H1 (cell line): ENCODE data around the gene GPC6. TPM values are rescaled to one million over a fixed set of nuclear protein-coding genes. Genes with fewer than 3 reads are reported as not detected.

Experiments
- CTCF ChIA-PET: fragments of 300-600 bp; sonication (Branson Sonifier 250); formaldehyde crosslinking; loops from one replicate; lab custom pipeline; 2021; ENCODE audit not compliant: partially characterized antibody; lab: Charles Lee
- POLR2A ChIA-PET: fragments of 300-600 bp; sonication (Branson Sonifier 250); formaldehyde crosslinking; loops from one replicate; lab custom pipeline; 2021; ENCODE audit warnings: inconsistent platforms; ENCODE audit not compliant: partially characterized antibody; lab: Charles Lee
- DNase-seq, 2 experiments: peaks; one replicate each; pipeline versions ENCODE4 v3.0.0 to v3.0.0-alpha.2; 2010 to 2022; ENCODE audit warnings: low spot score in 2 of 2, low read depth in 1 of 2, mixed read lengths in 1 of 2
- FAIRE-seq: peaks from 2 replicates; lab custom pipeline; 2011; peaks lifted over from hg19 to GRCh38; lab: Jason Lieb, UNC
- H2AFZ ChIP-seq: 2 replicates; pipeline ENCODE4 v1.8.1; 2012; ENCODE audit warnings: low read length, inconsistent platforms
- H2AK5ac ChIP-seq: 2 replicates; pipeline ENCODE4 v1.6.1; 2013; ENCODE audit warnings: low read depth, low read length
- H2BK120ac ChIP-seq: replicated peaks from 2 replicates; pipeline ENCODE3; 2013; ENCODE audit warnings: low read depth, low read length, inconsistent platforms
- H2BK12ac ChIP-seq: 2 replicates; pipeline ENCODE4 v1.6.1; 2013; ENCODE audit warnings: low read depth, low read length
- H2BK15ac ChIP-seq: 2 replicates; pipeline ENCODE4 v1.6.1; 2013; ENCODE audit warnings: low read length
- H2BK20ac ChIP-seq: 2 replicates; pipeline ENCODE4 v1.6.1; 2013; ENCODE audit warnings: low read length
- H2BK5ac ChIP-seq: 2 replicates; pipeline ENCODE4 v1.6.1; 2013; ENCODE audit warnings: low read depth, low read length
- H3K14ac ChIP-seq: 2 replicates; pipeline ENCODE4 v1.6.1; 2013; ENCODE audit warnings: inconsistent platforms; ENCODE audit not compliant: insufficient read length
- H3K18ac ChIP-seq: 2 replicates; pipeline ENCODE4 v1.6.1; 2013; ENCODE audit warnings: low read length; ENCODE audit errors: extremely low read depth
- H3K23ac ChIP-seq: 2 replicates; pipeline ENCODE4 v1.6.1; 2013; ENCODE audit warnings: inconsistent platforms; ENCODE audit not compliant: insufficient read length
- H3K23me2 ChIP-seq: 2 replicates; pipeline ENCODE4 v1.6.1; 2013; ENCODE audit warnings: low read depth, low read length
- H3K27ac ChIP-seq: 2 replicates; pipeline ENCODE4 v1.6.1; 2011; ENCODE audit warnings: low read depth, low read length, inconsistent platforms
- H3K27me3 ChIP-seq, 4 experiments: replicated peaks in 1 of 4; 1 replicate in 1 of 4; 2 replicates in 3 of 4; pipeline versions ENCODE4 v1.6.1 to v1.8.1; 2011 to 2013; ENCODE audit warnings: low read length in 3 of 4, mild to moderate bottlenecking in 3 of 4, inconsistent platforms in 2 of 4, mixed read lengths in 2 of 4, moderate library complexity in 1 of 4; ENCODE audit not compliant: control insufficient read depth in 3 of 4, insufficient read depth in 3 of 4; ENCODE audit errors: extremely low read depth in 1 of 4
- H3K36me3 ChIP-seq, 4 experiments: 2 replicates each; pipeline versions ENCODE4 v1.6.1 to v1.8.1; 2011 to 2013; ENCODE audit warnings: mild to moderate bottlenecking in 4 of 4, low read length in 3 of 4, moderate library complexity in 2 of 4, control low read depth in 1 of 4, inconsistent platforms in 1 of 4; ENCODE audit not compliant: insufficient read depth in 4 of 4, control insufficient read depth in 2 of 4
- H3K4ac ChIP-seq: replicated peaks from 2 replicates; pipeline ENCODE3; 2013; ENCODE audit warnings: low read length, low read depth, mixed read lengths, inconsistent platforms; ENCODE audit not compliant: insufficient read length
- H3K4me1 ChIP-seq, 4 experiments: replicated peaks in 1 of 4; 1 replicate in 1 of 4; 2 replicates in 3 of 4; pipeline versions ENCODE4 v1.6.1 to v1.8.1; 2011 to 2013; ENCODE audit warnings: low read length in 3 of 4, inconsistent platforms in 2 of 4, mixed read lengths in 1 of 4; ENCODE audit not compliant: insufficient read depth in 4 of 4, control insufficient read depth in 3 of 4
- H3K4me2 ChIP-seq, 2 experiments: 2 replicates each; pipeline versions ENCODE4 v1.6.1 to v1.8.1; 2011 to 2013; ENCODE audit warnings: low read depth in 2 of 2, low read length in 2 of 2, control low read depth in 1 of 2, inconsistent platforms in 1 of 2, mild to moderate bottlenecking in 1 of 2; ENCODE audit not compliant: insufficient read depth in 1 of 2
- H3K4me3 ChIP-seq, 4 experiments: fragments of 200-600, 300-600 bp in 1 of 4; sonication (generic), shearing (Covaris generic), sonication (Bioruptor Twin) in 1 of 4; 2 replicates each; pipeline versions ENCODE4 v1.5.1 to v1.8.1; 2011 to 2016; ENCODE audit warnings: low read length in 4 of 4, low read depth in 3 of 4, control low read depth in 2 of 4, inconsistent platforms in 2 of 4, mild to moderate bottlenecking in 2 of 4, mixed read lengths in 1 of 4, moderate library complexity in 1 of 4; ENCODE audit not compliant: insufficient read depth in 2 of 4; ENCODE audit errors: extremely low read depth in 1 of 4
- H3K56ac ChIP-seq: replicated peaks from 2 replicates; pipeline ENCODE3; 2013; ENCODE audit warnings: low read depth, mild to moderate bottlenecking, mixed read lengths, low read length, inconsistent platforms; ENCODE audit not compliant: insufficient read length
- H3K79me1 ChIP-seq: 2 replicates; pipeline ENCODE4 v1.6.1; 2013; ENCODE audit warnings: low read depth, low read length, control low read depth
- H3K79me2 ChIP-seq, 2 experiments: 2 replicates each; pipeline versions ENCODE4 v1.6.1 to v1.8.1; 2012 to 2013; ENCODE audit warnings: low read length in 2 of 2, mild to moderate bottlenecking in 2 of 2, inconsistent platforms in 1 of 2; ENCODE audit not compliant: insufficient read depth in 2 of 2, control insufficient read depth in 1 of 2
- H3K9ac ChIP-seq, 4 experiments: replicated peaks in 1 of 4; 1 replicate in 1 of 4; 2 replicates in 3 of 4; pipeline versions ENCODE4 v1.6.1 to v1.8.1; 2011 to 2013; ENCODE audit warnings: low read depth in 3 of 4, low read length in 3 of 4, control low read depth in 2 of 4, mild to moderate bottlenecking in 2 of 4, moderate library complexity in 2 of 4, inconsistent platforms in 1 of 4; ENCODE audit errors: extremely low read depth in 1 of 4
- H3K9me3 ChIP-seq, 2 experiments: 2 replicates each; pipeline versions ENCODE4 v1.6.1 to v1.8.1; 2012 to 2013; ENCODE audit warnings: mild to moderate bottlenecking in 2 of 2, moderate library complexity in 2 of 2, control low read depth in 1 of 2, inconsistent platforms in 1 of 2, low read depth in 1 of 2, low read length in 1 of 2, mixed read lengths in 1 of 2; ENCODE audit not compliant: insufficient read depth in 2 of 2
- H4K20me1 ChIP-seq, 2 experiments: replicated peaks in 1 of 2; 2 replicates each; pipeline versions ENCODE3 to v1.8.1; 2011 to 2013; ENCODE audit warnings: inconsistent platforms in 2 of 2, low read length in 2 of 2, mild to moderate bottlenecking in 1 of 2; ENCODE audit not compliant: insufficient read depth in 2 of 2, control insufficient read depth in 1 of 2
- H4K5ac ChIP-seq: 2 replicates; pipeline ENCODE4 v1.6.1; 2013; ENCODE audit warnings: low read length, low read depth, mixed read lengths, inconsistent platforms; ENCODE audit not compliant: insufficient read length
- H4K8ac ChIP-seq: 2 replicates; pipeline ENCODE4 v1.8.0; 2013; ENCODE audit warnings: mild to moderate bottlenecking, moderate library complexity, low read length, inconsistent platforms; ENCODE audit not compliant: insufficient read depth; ENCODE audit errors: extremely low read depth
- H4K91ac ChIP-seq: replicated peaks from 2 replicates; pipeline ENCODE3; 2013; ENCODE audit warnings: low read length, mixed read lengths, inconsistent platforms; ENCODE audit not compliant: insufficient read length
- SRF ChIP-seq: IDR thresholded peaks from 2 replicates; pipeline ENCODE4 v1.6.1; 2011; ENCODE audit warnings: mild to moderate bottlenecking, low read depth, low read length, moderate library complexity
- WGBS, 2 experiments: shearing (Covaris generic) in 1 of 2; methylation state at CpG; one replicate each; pipeline versions ENCODE4 v1.1.6 to v1.1.7; 2013 to 2015; ENCODE audit warnings: low lambda C conversion rate in 2 of 2, mixed read lengths in 2 of 2, inconsistent platforms in 1 of 2, low coverage in 1 of 2, missing lambda C conversion rate in 1 of 2; ENCODE audit not compliant: insufficient replicate concordance in 2 of 2, insufficient coverage in 1 of 2, insufficient read length in 1 of 2; ENCODE audit errors: extremely low coverage in 1 of 2, missing lambda C conversion rate in 1 of 2; 5-methylcytosine and 5-hydroxymethylcytosine counted together
- polyA plus RNA-seq, 7 experiments: library from polyadenylated mRNA; depleted of rRNA in 3 of 7; stranded (reverse) in 5 of 7; unstranded in 2 of 7; fragments of >200 nt in 5 of 7; fragments of 200-250 nt in 2 of 7; gene quantifications; 1 replicate in 5 of 7; 2 replicates in 1 of 7; 4 replicates in 1 of 7; pipeline versions ENCODE4 v1.2.1 to v1.2.3, GENCODE V29; 2011 to 2013; ENCODE audit warnings: missing spikeins in 2 of 7, mixed read lengths in 2 of 7
- total RNA-seq: library from RNA; stranded (reverse); fragmentation: NEBNext Ultra II Directional; extraction: Animal tissue kit (Norgen Biotek cat#: 25700); gene quantifications from 2 replicates; pipeline ENCODE4 v1.2.1, GENCODE V29; 2021

GPC6 gene
- total and polyA plus RNA-seq, 2 of the 8 experiments (the other 6 are each of a cell fraction or from before 2014, with no cell fraction given): 5.4 to 12.0 TPM

DNA sequence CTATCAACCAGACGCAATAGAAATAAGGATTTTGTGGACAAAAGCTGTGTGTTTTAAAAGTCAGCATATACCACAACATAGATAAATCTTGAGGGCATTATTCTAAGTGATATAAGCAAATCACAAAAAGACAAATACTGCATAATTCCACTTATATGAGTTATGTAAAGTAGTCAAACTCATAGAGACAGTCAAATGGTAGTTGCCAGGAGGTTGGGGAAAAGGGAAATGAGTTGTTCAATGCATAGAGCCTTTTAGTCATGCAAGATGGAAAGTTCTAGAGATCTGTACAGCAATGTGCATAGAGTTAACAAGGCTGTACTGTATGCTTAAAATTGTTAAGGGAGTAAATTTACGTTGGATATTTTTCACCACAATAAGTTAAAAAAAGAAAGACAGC lies 1008.1 kb downstream of the GPC6 start:
- no peak for TF ChIP-seq SRF
- CTCF ChIA-PET: no interaction called here
- Histone ChIP-seq H4K8ac (no peak overlapping the region), H4K91ac (no peak overlapping the region), H3K4me1 (no peaks in the 10 kb centered on the region), H3K27me3 (no peaks in the 10 kb centered on the region; a peak in 1 of 7 replicates), H3K4ac (no peak overlapping the region), H3K4me2 (no peak overlapping the region), H3K4me3 (no peak overlapping the region), H3K36me3 (no peaks in the 10 kb centered on the region), H3K9ac (no peak overlapping the region), H2BK12ac (no peak overlapping the region), H3K27ac (no peak overlapping the region), H2BK15ac (no peak overlapping the region), H4K20me1 (no peaks in the 10 kb centered on the region), H2BK20ac (no peak overlapping the region), H2BK120ac (no peak overlapping the region), H3K23ac (no peak overlapping the region), H3K56ac (no peak overlapping the region), H3K23me2 (no peaks in the 10 kb centered on the region), H3K79me1 (no peaks in the 10 kb centered on the region), H3K79me2 (no peaks in the 10 kb centered on the region), H2BK5ac (no peak overlapping the region), H3K14ac (no peak overlapping the region), H2AK5ac (no peak overlapping the region), H4K5ac (no peak overlapping the region), H3K9me3 (no peaks in the 10 kb centered on the region), H2AFZ (no peak overlapping the region), H3K18ac (no peak overlapping the region)
- POLR2A ChIA-PET: no interaction called here
- FAIRE-seq: no peak
- no peak for DNase-seq
- WGBS, 2 experiments: 89% methylated on average over 2 of the region's 2 CpGs; no CpG with 5 or more reads in 1 of the 2 experiments
